ENCODE data around the gene UBE2D3.

DNA sequence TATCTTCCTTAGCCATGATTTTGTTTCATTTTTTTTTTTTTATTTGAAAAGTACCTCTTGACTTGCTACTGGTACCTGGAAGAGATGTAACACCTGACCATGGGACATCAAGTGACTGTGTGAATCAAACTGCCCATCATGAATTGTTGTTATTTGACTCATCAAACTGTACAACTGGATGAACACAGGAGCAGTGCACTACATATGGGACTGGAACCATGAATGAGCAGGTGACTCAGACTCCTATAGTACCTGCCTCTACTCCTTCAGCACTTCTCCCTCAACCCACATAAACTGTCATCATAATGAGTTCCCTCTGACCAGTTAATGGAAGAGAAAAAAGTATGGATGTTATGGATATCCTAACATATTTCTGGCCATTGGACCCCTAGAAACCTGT, 15.9 kb upstream of the UBE2D3 start:
- TF ChIP-seq, protein P1, sequence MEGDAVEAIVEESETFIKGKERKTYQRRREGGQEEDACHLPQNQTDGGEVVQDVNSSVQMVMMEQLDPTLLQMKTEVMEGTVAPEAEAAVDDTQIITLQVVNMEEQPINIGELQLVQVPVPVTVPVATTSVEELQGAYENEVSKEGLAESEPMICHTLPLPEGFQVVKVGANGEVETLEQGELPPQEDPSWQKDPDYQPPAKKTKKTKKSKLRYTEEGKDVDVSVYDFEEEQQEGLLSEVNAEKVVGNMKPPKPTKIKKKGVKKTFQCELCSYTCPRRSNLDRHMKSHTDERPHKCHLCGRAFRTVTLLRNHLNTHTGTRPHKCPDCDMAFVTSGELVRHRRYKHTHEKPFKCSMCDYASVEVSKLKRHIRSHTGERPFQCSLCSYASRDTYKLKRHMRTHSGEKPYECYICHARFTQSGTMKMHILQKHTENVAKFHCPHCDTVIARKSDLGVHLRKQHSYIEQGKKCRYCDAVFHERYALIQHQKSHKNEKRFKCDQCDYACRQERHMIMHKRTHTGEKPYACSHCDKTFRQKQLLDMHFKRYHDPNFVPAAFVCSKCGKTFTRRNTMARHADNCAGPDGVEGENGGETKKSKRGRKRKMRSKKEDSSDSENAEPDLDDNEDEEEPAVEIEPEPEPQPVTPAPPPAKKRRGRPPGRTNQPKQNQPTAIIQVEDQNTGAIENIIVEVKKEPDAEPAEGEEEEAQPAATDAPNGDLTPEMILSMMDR (IDR thresholded peaks at IDR 0.05): no peak
- TF ChIP-seq POLR2A (IDR thresholded peaks at IDR 0.05): no peak
